ACHN (cell line): ENCODE results near the gene APOLD1.
A peak's percentile ranks its signal among the peaks of the same experiment; 100 is the strongest.
"Not testable (repeated sequence)": the region's sequence is repeated elsewhere in the genome, so short reads cannot be mapped to it uniquely, and the experiment has no call there.

Experiments used
- DNase-seq: peaks from one replicate; pipeline ENCODE4 v3.0.0-alpha.2; 2015
- in situ Hi-C: cut with HindIII; loops from 2 replicates; pipeline ENCODE4 v1.10.0; 2017; ENCODE audit warnings: low sequenced_read_pairs, low pct_ligation_motif_present, low pct_unique_long_range_greater_than_20kb

Gene APOLD1

GRCh38 chr12:12779529-12779928 is 5.9 kb upstream of the APOLD1 start:
- in situ Hi-C loops: no loop called here
- peak; percentile 86 for DNase-seq

- DNase-seq: no peak
- in situ Hi-C loops: no loop called here
Observed at GRCh38 chr12:12784116-12784515, 1.3 kb upstream of the APOLD1 start.

- in situ Hi-C loops: no loop called here
- DNase-seq: no peak
Observed at GRCh38 chr12:12786351-12786705, 869 bp downstream of the APOLD1 start.

GRCh38 chr12:12786706-12787601 is 1.5 kb downstream of the APOLD1 start:
- in situ Hi-C loops: no loop called here
- DNase-seq: peak; percentile 88

GRCh38 chr12:12788131-12788530 is 2.7 kb downstream of the APOLD1 start:
- in situ Hi-C loops: no loop called here
- no peak for DNase-seq

GRCh38 chr12:12788675-12789368 is 3.4 kb downstream of the APOLD1 start:
- peak; percentile 88 for DNase-seq
- in situ Hi-C loops: no loop called here

- no peak for DNase-seq
Observed at GRCh38 chr12:12790956-12791355, 5.5 kb downstream of the APOLD1 start.

GRCh38 chr12:12791756-12792369 is 6.4 kb downstream of the APOLD1 start:
- no peak for DNase-seq
- in situ Hi-C loops: no loop called here

More at GRCh38 chr12:12790956-12791355, 5.5 kb downstream of the APOLD1 start:
- in situ Hi-C loops: no loop called here

- in situ Hi-C loops: no loop called here
- DNase-seq: no peak
Observed at GRCh38 chr12:12792421-12792820, 7.0 kb downstream of the APOLD1 start.

- in situ Hi-C loops: no loop called here
- no peak for DNase-seq
Observed at GRCh38 chr12:12794686-12795085, 9.2 kb downstream of the APOLD1 start.

GRCh38 chr12:12796171-12796570 is 10.7 kb downstream of the APOLD1 start:
- in situ Hi-C loops: no loop called here
- no peak for DNase-seq

GRCh38 chr12:12796928-12797793 is 11.7 kb downstream of the APOLD1 start:
- DNase-seq: no peak
- in situ Hi-C loops: no loop called here

- DNase-seq: no peak
- in situ Hi-C loops: no loop called here
Observed at GRCh38 chr12:12797794-12798152, 12.3 kb downstream of the APOLD1 start.

GRCh38 chr12:12798480-12798879 is 13.0 kb downstream of the APOLD1 start:
- DNase-seq: no peak

GRCh38 chr12:12799163-12799920 is 13.9 kb downstream of the APOLD1 start:
- in situ Hi-C loops: no loop called here
- DNase-seq: no peak

More at GRCh38 chr12:12798480-12798879, 13.0 kb downstream of the APOLD1 start:
- in situ Hi-C loops: no loop called here

- in situ Hi-C loops: no loop called here
- DNase-seq: no peak
Observed at GRCh38 chr12:12800406-12801180, 15.1 kb downstream of the APOLD1 start.

GRCh38 chr12:12801656-12802055 is 16.2 kb downstream of the APOLD1 start:
- in situ Hi-C loops, DNase-seq: not testable (repeated sequence)
